Smooth muscle cell (in vitro differentiated cells): ENCODE results near the gene MRPS2. TPM values are rescaled to one million over a fixed set of nuclear protein-coding genes. Genes with fewer than 3 reads are reported as not detected.

Source experiments
- DNase-seq: peaks from one replicate; lab custom pipeline; 2025; ENCODE audit not compliant: unreplicated experiment; lab: John Stamatoyannopoulos, UW
- H2AFZ ChIP-seq: fragments of 200-600 bp; sonication (generic); 2 replicates; pipeline ENCODE4 v1.6.0; 2016; ENCODE audit warnings: antibody characterized with exemption, low read depth, mild to moderate bottlenecking
- H3F3A ChIP-seq: fragments of 200-600 bp; sonication (generic); 2 replicates; pipeline ENCODE4 v1.6.0; 2017; ENCODE audit warnings: antibody characterized with exemption, low read depth
- H3K27ac ChIP-seq: fragments of 200-600 bp; sonication (generic); 2 replicates; pipeline ENCODE4 v1.5.1; 2016; ENCODE audit warnings: low read depth, mild to moderate bottlenecking
- H3K27me3 ChIP-seq: fragments of 200-600 bp; sonication (generic); 2 replicates; pipeline ENCODE4 v1.6.1; 2016; ENCODE audit warnings: low read depth, mild to moderate bottlenecking
- H3K36me3 ChIP-seq: fragments of 200-600 bp; sonication (generic); 2 replicates; pipeline ENCODE4 v1.5.1; 2016; ENCODE audit warnings: low read depth
- H3K4me1 ChIP-seq: fragments of 200-600 bp; sonication (generic); 2 replicates; pipeline ENCODE4 v1.5.1; 2016; ENCODE audit warnings: low read depth
- H3K4me2 ChIP-seq: fragments of 200-600 bp; sonication (generic); 2 replicates; pipeline ENCODE4 v1.6.0; 2016; ENCODE audit warnings: mild to moderate bottlenecking
- H3K4me3 ChIP-seq: fragments of 200-600 bp; sonication (generic); 2 replicates; pipeline ENCODE4 v1.5.1; 2016; ENCODE audit warnings: mild to moderate bottlenecking
- H3K79me2 ChIP-seq: fragments of 200-600 bp; sonication (generic); 2 replicates; pipeline ENCODE4 v1.6.0; 2016; ENCODE audit warnings: low read depth, mild to moderate bottlenecking
- H3K9ac ChIP-seq: fragments of 200-600 bp; sonication (generic); 2 replicates; pipeline ENCODE4 v1.6.0; 2016; ENCODE audit warnings: low read depth
- H3K9me3 ChIP-seq: fragments of 200-600 bp; sonication (generic); replicated peaks from 2 replicates; pipeline ENCODE4 v1.5.1; 2016; ENCODE audit warnings: low read depth
- H4K20me1 ChIP-seq: fragments of 200-600 bp; sonication (generic); 2 replicates; pipeline ENCODE4 v1.6.0; 2016; ENCODE audit warnings: low read depth
- CTCF ChIP-seq: fragments of 200-600 bp; sonication (generic); IDR thresholded peaks from 2 replicates; pipeline ENCODE4 v1.5.1; 2017; ENCODE audit warnings: borderline replicate concordance, mild to moderate bottlenecking, antibody characterized with exemption; ENCODE audit not compliant: insufficient read depth, poor library complexity, severe bottlenecking
- WGBS: methylation state at CpG from one replicate; pipeline ENCODE4 v1.1.7; 2016; ENCODE audit warnings: low lambda C conversion rate; 5-methylcytosine and 5-hydroxymethylcytosine counted together
- polyA plus RNA-seq: library from polyadenylated mRNA; unstranded; fragments of >200 nt; fragmentation: Nextera tagmentation; extraction: Ambion mirVana; gene quantifications from 2 replicates; pipeline ENCODE4 v1.2.1, GENCODE V29; 2016
- total RNA-seq: library from RNA; depleted of rRNA; stranded (reverse); fragments of >200 nt; gene quantifications from 2 replicates; pipeline ENCODE4 v1.2.3, GENCODE V29; 2014

The MRPS2 gene
- total and polyA plus RNA-seq, 2 experiments from 2014 or later, result 30.7 to 49.0 TPM

DNA sequence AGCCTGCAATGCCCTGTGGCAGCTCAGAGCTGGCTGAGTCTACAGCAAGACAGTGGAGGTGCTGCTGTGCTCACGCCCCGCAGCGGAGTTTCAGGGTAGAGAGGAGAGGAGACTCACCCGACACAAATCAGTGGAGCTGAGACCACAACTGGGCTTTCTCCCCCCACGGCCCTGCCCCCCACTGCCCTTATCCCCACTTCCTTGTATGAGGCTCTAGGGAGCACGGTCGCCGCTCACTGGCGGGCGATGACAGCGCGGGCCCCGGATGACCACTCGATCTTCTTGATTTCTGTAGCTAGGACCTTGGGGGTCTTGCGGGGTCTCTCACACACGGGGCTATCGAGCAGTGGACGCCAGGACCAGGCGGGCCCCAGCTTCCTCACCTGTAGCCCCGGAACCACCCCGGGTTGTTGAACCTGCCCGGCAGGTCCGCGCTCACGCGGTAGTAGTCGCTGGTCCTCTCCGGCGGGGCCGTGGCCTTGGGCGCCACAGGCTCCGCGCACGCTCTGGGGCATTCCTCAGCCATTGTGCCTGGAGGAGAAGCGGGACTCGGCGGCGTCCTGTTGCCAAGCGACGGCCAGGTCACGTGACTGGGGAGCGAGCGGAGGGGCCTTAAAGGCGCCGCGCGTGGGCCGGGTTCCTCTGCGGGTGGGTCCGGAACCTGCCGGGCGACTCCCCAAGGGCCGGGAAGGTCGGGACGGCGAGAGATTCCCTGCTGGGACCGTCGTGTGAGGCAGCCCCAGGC lies 984 bp upstream of the MRPS2 start:
- Histone ChIP-seq H3K9ac (peak overlapping the region; percentile 36), H2AFZ (peak overlapping the region; percentile 98), H3F3A (peaks cover 3% of the 10 kb centered on the region), H3K4me1 (peaks cover 11% of the 10 kb centered on the region), H3K9me3 (no peaks in the 10 kb centered on the region), H3K4me3 (peak overlapping the region; percentile 94), H3K27me3 (no peaks in the 10 kb centered on the region), H3K27ac (no peak overlapping the region), H3K4me2 (peak overlapping the region; percentile 98), H4K20me1 (peaks cover 15% of the 10 kb centered on the region), H3K36me3 (no peaks in the 10 kb centered on the region), H3K79me2 (peaks cover 18% of the 10 kb centered on the region)
- TF ChIP-seq CTCF, result no peak
- WGBS, result 1% methylated on average over 52 of the region's 58 CpGs
- peak; percentile 85 for DNase-seq

- no peak for TF ChIP-seq CTCF
- peak; percentile 85 for DNase-seq
- H2AFZ ChIP-seq, result peak overlapping the region; percentile 98
- H3K36me3 ChIP-seq, result no peaks in the 10 kb centered on the region
- peak overlapping the region; percentile 36 for H3K9ac ChIP-seq
- peaks cover 3% of the 10 kb centered on the region for H3F3A ChIP-seq
- no peak overlapping the region for H3K27ac ChIP-seq
- 4% methylated on average over 24 of the region's 29 CpGs for WGBS
- peaks cover 19% of the 10 kb centered on the region for H4K20me1 ChIP-seq
- peak overlapping the region; percentile 98 for H3K4me2 ChIP-seq
- H3K79me2 ChIP-seq, result peaks cover 18% of the 10 kb centered on the region
- H3K4me3 ChIP-seq, result peak overlapping the region; percentile 94
- H3K27me3 ChIP-seq, result no peaks in the 10 kb centered on the region
- H3K4me1 ChIP-seq, result peaks cover 11% of the 10 kb centered on the region
- H3K9me3 ChIP-seq, result no peaks in the 10 kb centered on the region
Observed at GRCh38 chr9:135500071-135500524, 384 bp upstream of the MRPS2 start.

DNA sequence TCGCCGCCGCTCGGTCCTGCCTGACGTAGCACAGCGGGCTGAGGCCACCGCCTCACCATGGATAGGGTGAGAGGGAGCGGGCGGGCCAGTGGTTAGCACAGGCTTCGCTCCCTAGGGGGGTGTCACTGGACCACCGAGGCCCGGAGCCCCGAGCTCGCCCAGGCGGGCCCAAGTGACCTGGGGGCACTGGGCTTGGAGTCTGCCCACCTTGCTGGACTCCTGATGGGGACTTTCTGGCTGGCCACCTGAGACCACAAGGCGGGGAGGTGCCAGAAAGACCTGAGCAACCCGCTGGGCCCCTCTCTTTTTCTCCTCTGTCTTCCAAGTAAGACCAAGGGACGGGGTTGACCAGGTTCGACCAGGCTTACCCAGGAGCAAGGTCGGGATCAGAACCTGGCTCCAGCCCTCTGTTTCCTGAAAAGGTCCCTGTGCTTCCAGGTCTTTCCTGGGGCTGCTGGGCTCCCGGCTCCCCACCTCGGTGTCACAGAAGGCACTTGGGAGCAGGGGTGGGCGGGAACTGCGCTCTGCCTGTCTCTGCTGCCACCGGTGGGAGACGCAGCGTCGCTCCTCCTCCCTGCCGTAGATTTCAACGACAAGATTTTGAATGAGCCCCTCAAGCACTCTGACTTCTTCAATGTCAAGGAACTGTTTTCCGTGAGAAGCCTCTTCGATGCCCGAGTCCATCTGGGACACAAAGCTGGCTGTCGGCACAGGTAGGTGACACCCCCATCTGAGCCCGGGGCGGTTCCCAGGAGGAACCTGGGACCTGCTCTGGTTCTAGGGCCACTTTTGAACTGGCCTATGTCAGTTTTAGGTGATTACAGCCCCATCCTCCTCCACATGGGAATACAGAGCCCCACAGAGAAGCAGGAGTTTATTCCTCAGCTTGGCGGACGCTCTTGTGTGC lies 1.0 kb downstream of the MRPS2 start:
- 45% methylated on average over 34 of the region's 38 CpGs for WGBS
- Histone ChIP-seq H3K4me2 (peak overlapping the region; percentile 98), H2AFZ (peak overlapping the region; percentile 96), H3K9me3 (no peaks in the 10 kb centered on the region), H3K4me3 (peak overlapping the region; percentile 94), H3K27ac (peak overlapping the region; percentile 15), H3K27me3 (no peaks in the 10 kb centered on the region), H3K4me1 (peaks cover 11% of the 10 kb centered on the region), H4K20me1 (peaks cover 22% of the 10 kb centered on the region), H3K79me2 (peaks cover 18% of the 10 kb centered on the region), H3F3A (peaks cover 3% of the 10 kb centered on the region), H3K9ac (peak overlapping the region; percentile 82), H3K36me3 (no peaks in the 10 kb centered on the region)
- no peak for DNase-seq
- no peak for TF ChIP-seq CTCF
